C4-2B (cell line): ENCODE measurements around the gene DLGAP1.

Experiments
- CTCF ChIP-seq: fragments of 450-650 bp; conservative IDR thresholded peaks from 2 replicates; pipeline ENCODE4 v1.5.1; 2017; ENCODE audit warnings: mild to moderate bottlenecking
- ZFX ChIP-seq: fragments of 450-650 bp; IDR thresholded peaks from 2 replicates; pipeline ENCODE4 v1.6.1; 2017

DNA sequence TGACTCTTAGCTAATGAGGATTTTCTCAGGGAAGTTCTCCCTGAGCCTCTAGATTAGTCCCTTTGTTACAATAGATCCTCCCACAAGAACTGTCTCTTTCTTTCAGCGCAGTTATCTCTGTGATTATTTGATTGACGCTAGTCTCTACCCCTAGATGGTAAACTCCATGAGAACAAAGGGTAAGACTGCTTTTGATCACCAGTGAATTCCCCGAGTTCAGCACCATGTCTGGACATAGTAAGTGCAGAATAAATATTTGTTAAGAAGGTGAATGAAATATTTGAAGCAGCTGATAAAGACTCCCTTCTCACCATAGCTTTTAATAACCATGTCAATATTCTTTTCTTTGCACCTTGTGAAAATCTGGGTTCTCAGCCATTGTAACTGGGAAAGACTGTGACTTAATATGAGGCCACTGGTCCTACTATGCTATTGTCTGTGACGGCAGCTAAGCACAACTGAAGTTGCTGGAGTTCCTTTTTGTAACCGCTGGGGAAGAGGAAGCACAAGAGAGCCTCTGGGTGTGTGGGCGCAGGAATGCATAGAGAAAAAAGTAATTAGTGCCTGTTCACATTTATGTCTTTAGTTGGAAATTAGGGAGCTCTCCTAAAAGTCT lies 790.4 kb downstream of the DLGAP1 start:
- TF ChIP-seq ZFX (no peak), CTCF (no peak)
